ENCODE measurements around the gene HSPA9.

- TF ChIP-seq EZH2phosphoT487 (IDR thresholded peaks at IDR 0.05; ENCODE audit: insufficient read depth, low read depth): no peak
- TF ChIP-seq EZH2 (IDR thresholded peaks at IDR 0.05; ENCODE audit: insufficient read depth, poor library complexity, severe bottlenecking): no peak
Measured at GRCh38 chr5:138504799-138505198, 70.4 kb downstream of the HSPA9 start.

Measured in GM23248 (cell line).